HG03060 (cell line): Measurements from ENCODE around the gene SDK1.

Experiments
- ATAC-seq: cut with Tn5 transposase; IDR thresholded peaks from one replicate; pipeline ENCODE4 v1.9.1; 2021; ENCODE audit warnings: low read depth, moderate number of reproducible peaks; ENCODE audit not compliant: unreplicated experiment

Gene SDK1

GRCh38 chr7:3991731-3992231, 690.7 kb downstream of the SDK1 start:
- no peak for ATAC-seq

- ATAC-seq: no peak
Observed at GRCh38 chr7:3992841-3993240, 691.8 kb downstream of the SDK1 start.

- ATAC-seq: no peak
Observed at GRCh38 chr7:3994764-3995163, 693.7 kb downstream of the SDK1 start.

- no peak for ATAC-seq
Observed at GRCh38 chr7:3995187-3995586, 694.1 kb downstream of the SDK1 start.

- no peak for ATAC-seq
Observed at GRCh38 chr7:3998060-3998459, 697.0 kb downstream of the SDK1 start.

GRCh38 chr7:4000139-4000538, 699.1 kb downstream of the SDK1 start:
- ATAC-seq: no peak

- ATAC-seq: no peak
Observed at GRCh38 chr7:4000934-4001333, 699.9 kb downstream of the SDK1 start.

GRCh38 chr7:4001742-4002141, 700.7 kb downstream of the SDK1 start:
- ATAC-seq: no peak

- no peak for ATAC-seq
Observed at GRCh38 chr7:4003503-4003902, 702.5 kb downstream of the SDK1 start.

GRCh38 chr7:4006687-4007086, 705.6 kb downstream of the SDK1 start:
- ATAC-seq: no peak

GRCh38 chr7:4009211-4010060, 708.4 kb downstream of the SDK1 start:
- no peak for ATAC-seq

- ATAC-seq: no peak
Observed at GRCh38 chr7:4010061-4010605, 709.1 kb downstream of the SDK1 start.

- no peak for ATAC-seq
Observed at GRCh38 chr7:4010923-4011656, 710.0 kb downstream of the SDK1 start.

GRCh38 chr7:4013793-4014192, 712.7 kb downstream of the SDK1 start:
- no peak for ATAC-seq

GRCh38 chr7:4014346-4015050, 713.4 kb downstream of the SDK1 start:
- ATAC-seq: no peak

GRCh38 chr7:4015371-4015770, 714.3 kb downstream of the SDK1 start:
- no peak for ATAC-seq

- no peak for ATAC-seq
Observed at GRCh38 chr7:4015996-4016395, 714.9 kb downstream of the SDK1 start.

GRCh38 chr7:4017081-4017480, 716.0 kb downstream of the SDK1 start:
- ATAC-seq: no peak

GRCh38 chr7:4017785-4018184, 716.7 kb downstream of the SDK1 start:
- no peak for ATAC-seq

GRCh38 chr7:4018601-4019316, 717.7 kb downstream of the SDK1 start:
- no peak for ATAC-seq
